H1 (cell line): ENCODE measurements around the gene ERICH3. TPM values are rescaled to one million over a fixed set of nuclear protein-coding genes. Genes with fewer than 3 reads are reported as not detected.

Source experiments
- BACH1 ChIP-seq: IDR thresholded peaks from 2 replicates; pipeline ENCODE4 v1.6.1; 2012; ENCODE audit warnings: low read length, improper control_type of control experiment
- KDM1A ChIP-seq: fragments of 200-600, 300-600 bp; sonication (generic); IDR thresholded peaks from 2 replicates; pipeline ENCODE4 v1.7.1; 2016; ENCODE audit warnings: mild to moderate bottlenecking, low read length, borderline replicate concordance
- RAD21 ChIP-seq, 2 experiments: IDR thresholded peaks in 1 of 2; conservative IDR thresholded peaks in 1 of 2; 2 replicates each; pipeline ENCODE4 v1.6.1; 2011; ENCODE audit warnings: low read depth in 2 of 2, low read length in 2 of 2, improper control_type of control experiment in 1 of 2, inconsistent platforms in 1 of 2, mild to moderate bottlenecking in 1 of 2, moderate library complexity in 1 of 2
- USF2 ChIP-seq: IDR thresholded peaks from 2 replicates; pipeline ENCODE4 v1.6.1; 2011; ENCODE audit warnings: low read length, improper control_type of control experiment
- ZNF274 ChIP-seq: IDR thresholded peaks from 2 replicates; pipeline ENCODE4 v1.7.0; 2012; ENCODE audit warnings: low read length, borderline replicate concordance; ENCODE audit errors: extremely low read depth
- polyA plus RNA-seq, 7 experiments: library from polyadenylated mRNA; depleted of rRNA in 3 of 7; stranded (reverse) in 5 of 7; unstranded in 2 of 7; fragments of >200 nt in 5 of 7; fragments of 200-250 nt in 2 of 7; gene quantifications; 1 replicate in 5 of 7; 2 replicates in 1 of 7; 4 replicates in 1 of 7; pipeline versions ENCODE4 v1.2.1 to v1.2.3, GENCODE V29; 2011 to 2013; ENCODE audit warnings: missing spikeins in 2 of 7, mixed read lengths in 2 of 7
- total RNA-seq: library from RNA; stranded (reverse); fragmentation: NEBNext Ultra II Directional; extraction: Animal tissue kit (Norgen Biotek cat#: 25700); gene quantifications from 2 replicates; pipeline ENCODE4 v1.2.1, GENCODE V29; 2021

ERICH3 gene
- total and polyA plus RNA-seq, 2 of the 8 experiments (the other 6 are each of a cell fraction or from before 2014, with no cell fraction given) = 0.02 TPM; not detected in 1

GRCh38 chr1:74528123-74528522 is 145.5 kb downstream of the ERICH3 start (continued):
- TF ChIP-seq ZNF274 (no peak), KDM1A (no peak), BACH1 (no peak), USF2 (no peak), RAD21 (IDR thresholded peaks at IDR 0.05 in 1 of 2, conservative IDR thresholded peaks at IDR 0.05 in 1 of 2; ENCODE audit: low read depth in 2 of 2, low read length in 2 of 2) (no peak)
